Endothelial cell of hepatic sinusoid (primary cell): Measurements from ENCODE around the gene NFATC2.
"Not testable (repeated sequence)": the region's sequence is repeated elsewhere in the genome, so short reads cannot be mapped to it uniquely, and the experiment has no call there.

Experiments
- in situ Hi-C: cut with HindIII; loops from 2 replicates; pipeline ENCODE4 v1.10.0; 2017; ENCODE audit warnings: low sequenced_read_pairs

NFATC2 gene

DNA sequence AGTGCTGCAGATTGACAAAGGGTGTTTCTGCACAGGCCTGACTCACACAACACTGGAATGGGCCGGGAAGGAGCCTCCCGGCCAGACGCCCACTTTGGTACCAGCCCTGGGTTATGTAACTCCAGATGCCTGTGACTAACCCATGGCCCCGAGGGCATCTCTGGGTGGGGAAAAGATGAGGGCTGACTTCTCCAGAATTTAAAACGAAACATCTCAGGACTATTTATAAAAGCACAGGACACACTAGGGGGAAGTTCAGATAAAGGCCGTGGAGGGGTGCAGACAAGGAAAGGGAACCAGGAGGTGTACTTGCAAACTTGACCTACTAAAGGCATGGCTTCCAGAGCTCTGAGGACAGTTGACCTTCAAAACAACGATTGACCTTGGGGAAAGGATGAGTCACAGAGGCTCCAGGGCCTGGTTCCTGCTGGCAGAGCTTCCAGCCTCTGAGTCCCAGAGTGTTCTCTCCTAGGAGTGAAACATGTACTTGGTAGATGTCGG, 196.9 kb downstream of the NFATC2 start:
- in situ Hi-C loops: no loop called here

DNA sequence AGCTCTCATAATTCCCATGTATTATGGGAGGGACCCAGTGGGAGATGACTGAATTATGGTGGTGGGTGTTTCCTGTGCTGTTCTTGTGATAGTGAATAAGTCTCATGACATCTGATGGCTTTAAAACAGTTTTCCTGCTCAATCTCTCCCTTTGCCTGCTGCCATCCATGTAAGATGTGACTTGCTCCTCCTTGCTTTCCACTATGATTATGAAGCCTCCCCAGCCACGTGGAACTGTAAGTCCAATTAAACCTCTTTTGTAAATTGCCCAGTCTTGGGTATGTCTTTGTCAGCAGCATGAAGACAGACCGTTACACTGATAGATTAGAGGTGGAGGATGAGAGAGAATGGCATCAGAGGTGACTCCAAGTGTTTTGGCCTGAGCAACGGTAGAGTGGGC, 198.7 kb downstream of the NFATC2 start:
- in situ Hi-C loops: not testable (repeated sequence)

DNA sequence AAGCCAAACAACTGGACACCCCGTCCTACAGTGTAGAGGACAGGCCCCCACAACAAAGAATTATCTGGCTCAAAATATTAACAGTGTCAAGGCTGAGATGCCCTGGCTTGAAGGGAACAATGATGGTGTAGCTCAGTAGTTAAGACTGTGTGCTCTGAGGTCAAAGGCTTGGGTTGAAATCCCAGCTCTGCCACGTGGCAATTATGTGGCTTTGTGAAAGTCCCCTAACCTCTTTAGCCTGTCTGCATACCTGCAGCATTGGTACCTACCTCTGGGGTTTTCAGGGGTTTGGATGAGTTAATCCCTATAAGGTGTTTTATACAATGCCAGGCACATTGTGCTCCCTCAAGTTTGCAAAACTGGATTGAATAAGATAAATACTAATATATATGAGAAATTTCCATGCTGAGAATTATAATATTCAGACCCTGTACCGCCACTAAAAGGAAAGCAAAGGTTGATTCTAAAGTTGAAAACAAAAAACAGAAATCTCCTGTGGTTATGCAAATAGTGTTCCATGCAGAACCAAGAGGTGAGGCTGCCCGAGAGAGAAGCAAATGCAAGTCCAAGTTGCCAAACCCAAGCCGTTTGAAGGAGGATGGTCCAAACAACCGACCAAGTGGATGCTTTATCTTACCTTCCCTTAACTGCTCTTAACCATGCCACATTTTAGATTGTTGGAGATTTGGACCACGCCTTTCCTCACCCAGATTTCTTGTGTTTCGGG, 199.8 kb downstream of the NFATC2 start:
- in situ Hi-C loops: no loop called here

DNA sequence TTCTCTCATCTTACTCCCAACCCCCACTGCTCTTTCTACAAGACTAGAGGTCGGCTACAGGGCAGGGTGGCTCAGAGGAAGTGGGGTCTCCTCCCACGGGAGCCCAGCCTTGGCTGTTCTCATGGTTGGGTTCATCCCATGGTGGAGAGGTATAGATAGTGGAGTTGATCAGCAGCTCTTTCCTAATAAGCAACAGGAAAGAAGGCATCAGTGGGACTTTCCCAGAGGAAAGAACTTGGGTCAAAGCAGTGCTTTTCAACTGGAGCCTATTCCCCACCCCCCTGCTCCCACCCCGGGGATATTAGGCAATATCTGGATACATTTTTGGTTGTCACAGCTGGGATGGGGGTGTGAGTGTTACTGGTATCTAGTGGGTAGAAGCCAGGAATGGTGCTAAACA, 200.9 kb downstream of the NFATC2 start:
- in situ Hi-C loops: no loop called here

DNA sequence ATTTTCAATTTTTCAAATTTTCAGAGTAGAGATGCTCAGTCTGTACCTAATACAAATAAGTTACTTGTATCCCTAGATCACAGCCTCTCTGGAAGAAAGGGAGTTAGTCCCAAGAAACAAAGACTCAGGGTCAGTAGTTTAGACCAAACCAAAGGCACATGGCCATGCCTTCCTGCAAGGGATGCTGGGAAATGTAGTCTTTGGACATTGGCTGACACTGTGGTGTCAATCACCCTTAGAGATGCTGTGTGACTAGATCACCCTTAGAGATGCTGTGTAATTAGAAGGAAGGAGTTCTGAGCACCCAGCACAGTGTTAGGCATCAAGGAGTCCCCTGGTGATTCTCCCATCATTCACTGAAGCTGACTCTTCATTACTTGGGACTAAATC, 202.1 kb downstream of the NFATC2 start:
- in situ Hi-C loops: no loop called here

DNA sequence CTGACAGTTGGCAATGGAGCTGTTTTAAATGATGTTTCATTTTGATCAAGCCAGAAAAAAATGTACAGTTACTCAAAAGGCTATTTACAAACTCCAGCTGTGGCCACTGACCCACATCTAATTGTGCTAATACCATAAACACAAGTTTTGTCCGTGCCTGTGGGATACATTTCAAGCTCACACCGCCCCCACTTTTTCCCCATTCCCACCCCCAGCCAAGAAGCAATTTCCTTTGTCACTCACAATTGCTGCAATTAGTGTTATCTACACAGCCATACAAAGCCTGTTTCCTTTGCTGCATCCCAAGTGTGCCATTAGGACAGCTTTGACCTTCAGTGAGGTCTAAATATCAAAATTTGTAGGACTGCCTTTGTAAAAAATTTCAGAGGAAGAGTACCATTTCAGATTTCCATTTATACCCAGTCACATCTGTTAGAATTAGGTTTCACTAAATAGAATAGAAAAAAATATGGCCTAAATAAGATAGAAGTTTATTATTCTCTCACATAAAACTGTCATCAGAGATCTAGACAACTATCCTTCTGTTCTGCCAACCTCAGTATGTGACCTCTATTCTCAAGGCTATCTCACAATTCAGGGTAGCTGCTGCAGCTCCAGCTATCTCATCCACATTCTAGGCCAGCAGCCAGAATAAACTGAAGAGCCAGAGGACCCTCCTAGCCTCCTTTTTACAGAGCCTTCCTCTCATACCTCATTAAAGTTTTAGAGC, 202.6 kb downstream of the NFATC2 start:
- in situ Hi-C loops: no loop called here

DNA sequence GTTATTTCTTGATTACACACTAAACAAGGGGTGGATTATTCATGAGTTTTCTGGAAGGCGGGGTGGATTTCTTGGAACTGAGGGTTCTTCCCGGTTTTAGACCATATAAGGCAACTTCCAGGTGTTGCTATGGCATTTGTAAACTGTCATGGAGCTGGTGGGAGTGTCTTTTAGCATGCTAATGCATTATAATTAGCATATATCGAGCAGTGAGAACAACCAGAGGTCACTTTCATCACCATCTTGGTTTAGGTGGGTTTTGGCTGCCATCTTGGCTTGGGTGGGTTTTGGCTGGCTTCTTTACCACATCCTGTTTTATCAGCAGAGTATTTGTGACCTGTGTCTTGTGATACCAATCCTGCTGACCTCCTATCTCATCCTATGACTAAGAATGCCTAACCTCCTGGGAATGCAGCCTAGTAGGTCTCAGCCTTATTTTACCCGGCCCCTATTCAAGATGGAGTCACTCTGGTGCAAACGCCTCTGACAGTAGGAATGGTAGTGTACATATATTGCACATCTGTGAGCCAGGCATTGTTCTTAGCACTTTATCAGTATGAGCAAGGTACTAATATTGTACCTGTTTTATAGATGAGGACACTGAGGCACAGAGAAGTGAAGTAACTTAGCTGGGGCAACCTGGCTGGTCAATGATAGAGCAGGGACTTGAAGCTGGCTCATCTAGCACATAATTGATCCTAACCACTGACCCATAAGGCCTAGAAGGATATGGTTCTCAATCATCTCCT, 203.7 kb downstream of the NFATC2 start:
- in situ Hi-C loops: no loop called here

DNA sequence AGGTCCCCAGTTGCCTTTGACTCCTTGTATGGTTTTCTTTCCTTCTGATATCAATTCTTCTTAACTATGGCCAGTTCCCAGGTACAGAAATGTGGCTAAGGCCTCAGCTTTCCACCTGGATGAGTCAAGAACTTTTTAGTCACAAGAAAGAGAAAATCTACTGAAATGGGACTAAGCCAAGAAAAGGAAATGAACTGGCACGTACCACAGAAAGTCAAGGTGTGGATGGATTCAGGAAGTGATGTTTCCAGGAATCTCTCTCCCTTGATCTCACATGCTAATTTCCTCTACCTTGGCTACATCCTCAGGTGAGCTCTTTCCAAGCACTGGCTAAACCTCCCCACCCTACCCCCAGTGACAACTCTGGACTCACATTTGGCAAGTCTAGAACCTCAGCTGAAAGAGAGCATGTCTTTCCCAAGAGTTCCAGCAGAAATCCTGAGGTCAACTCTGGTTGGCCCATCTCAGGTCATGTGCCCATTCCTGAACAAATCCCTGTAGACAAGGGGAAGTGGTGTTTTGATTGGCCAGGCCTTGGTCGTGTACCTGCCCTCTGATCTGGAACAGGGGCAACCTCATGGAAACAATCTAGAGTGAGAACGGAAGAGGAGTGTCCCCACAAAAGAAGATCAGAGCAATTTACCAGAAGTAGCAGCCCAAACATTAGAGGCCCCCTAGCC, 205.3 kb downstream of the NFATC2 start:
- in situ Hi-C loops: no loop called here
